HG02981 (cell line): ENCODE data around the gene SLC24A3.

Source experiments
- ATAC-seq: cut with Tn5 transposase; IDR thresholded peaks from one replicate; pipeline ENCODE4 v1.9.1; 2021; ENCODE audit warnings: mild to moderate bottlenecking, moderate library complexity; ENCODE audit not compliant: unreplicated experiment

Gene SLC24A3

DNA sequence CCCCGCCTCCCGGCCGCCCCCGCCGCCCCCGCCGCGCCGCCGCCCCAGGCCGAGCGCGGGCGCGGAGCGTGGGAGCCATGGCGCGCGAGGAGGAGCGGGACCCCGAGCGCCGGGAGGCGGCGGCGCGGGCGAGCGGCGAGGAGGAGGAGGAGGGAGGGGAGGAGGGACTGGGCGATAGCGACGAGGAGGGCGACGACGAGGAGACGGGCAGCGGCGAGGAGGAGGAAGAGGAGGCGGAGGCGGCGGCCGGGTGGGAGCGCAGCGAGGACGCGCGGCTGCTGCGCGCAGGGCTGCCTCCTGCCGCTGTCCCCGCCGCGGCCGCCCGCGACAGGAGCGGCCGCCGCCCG, at the start of gene SLC24A3:
Gene SLC24A3 (plus strand): TSS at position 174 of the 347 bp plus-strand sequence.
- ATAC-seq: peak; percentile 15

DNA sequence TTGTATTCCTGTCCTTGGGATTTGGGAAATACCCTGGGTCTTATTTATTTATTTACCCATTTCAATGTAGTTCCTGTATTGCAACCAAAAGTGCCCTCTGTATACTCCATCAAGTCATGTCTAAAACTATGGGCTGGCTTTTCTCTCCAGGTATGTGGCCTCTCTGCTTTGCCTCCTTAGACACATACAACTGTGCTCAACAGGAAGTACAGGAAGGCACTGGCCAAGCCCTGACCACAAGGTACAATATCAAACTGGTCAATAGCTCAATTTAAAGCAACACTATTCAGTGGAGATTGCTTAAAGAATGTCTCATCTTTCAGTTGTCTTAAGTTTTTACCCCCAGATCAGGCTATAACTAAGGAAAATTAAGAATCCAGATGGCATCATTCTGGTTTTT, 42.3 kb upstream of the SLC24A3 start:
- ATAC-seq: no peak

DNA sequence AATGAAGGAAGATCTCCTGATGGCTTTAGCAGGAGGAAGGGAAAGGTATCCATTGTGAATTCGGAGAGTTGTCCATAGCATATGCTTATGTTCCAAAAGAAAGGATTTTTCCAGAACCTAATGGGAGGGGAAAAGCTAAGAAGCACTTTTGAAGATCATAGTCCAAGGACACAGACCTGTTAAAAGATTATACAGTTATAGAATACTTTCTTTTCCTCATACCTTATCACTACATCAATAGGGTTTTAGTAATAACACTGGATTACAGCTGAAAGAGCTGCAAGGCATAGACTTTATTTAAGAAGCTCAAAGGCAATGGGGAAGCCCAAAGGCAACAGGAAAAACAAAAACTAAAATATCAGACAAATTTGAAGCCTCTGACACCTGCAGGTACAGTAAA, 39.8 kb upstream of the SLC24A3 start:
- ATAC-seq: no peak

DNA sequence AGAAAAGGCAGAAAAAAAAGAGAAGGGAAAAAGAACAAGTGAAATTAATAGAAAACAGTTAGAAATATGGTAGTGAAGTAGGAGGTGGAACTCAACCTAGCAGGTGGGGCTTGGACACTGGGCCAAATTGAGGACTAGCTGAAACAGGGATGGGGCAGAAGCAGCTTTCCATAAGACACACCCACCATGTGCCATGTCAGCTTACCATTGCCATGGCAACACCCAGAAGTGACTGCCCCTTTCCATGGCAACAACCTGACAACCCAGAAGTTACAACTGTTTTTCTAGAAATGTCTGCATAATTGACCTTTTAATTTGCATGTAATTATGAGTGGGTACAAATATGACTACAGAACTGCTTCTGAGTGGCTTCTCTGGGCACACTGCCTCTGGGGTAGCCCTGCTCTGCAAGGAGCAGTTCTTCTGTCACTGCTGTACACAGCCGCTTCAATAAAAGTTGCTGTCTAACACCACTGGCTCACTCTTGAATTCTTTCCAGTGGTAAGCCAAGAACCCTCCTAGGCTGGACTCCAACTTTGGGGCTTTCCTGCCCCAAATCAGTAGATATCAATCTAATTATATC, 35.9 kb upstream of the SLC24A3 start:
- ATAC-seq: no peak

DNA sequence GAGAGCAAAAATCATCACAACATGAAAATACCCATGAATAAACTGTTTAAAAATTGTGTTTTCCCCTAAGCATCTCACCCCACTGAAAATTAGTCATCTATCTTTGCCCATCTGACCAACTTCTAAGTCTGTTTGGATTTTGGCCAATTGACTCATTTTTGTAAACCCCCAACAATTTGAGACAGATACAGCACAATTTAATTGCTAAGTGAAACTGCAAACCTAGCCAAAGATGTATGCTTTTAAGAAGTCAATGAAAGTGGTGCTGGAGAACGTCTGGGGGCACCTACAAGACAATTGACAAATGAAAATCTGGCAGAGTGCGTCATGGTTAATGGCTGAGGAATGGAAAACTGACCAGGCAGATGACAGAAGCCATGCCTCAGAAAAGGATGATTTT, 30.9 kb upstream of the SLC24A3 start:
- no peak for ATAC-seq

DNA sequence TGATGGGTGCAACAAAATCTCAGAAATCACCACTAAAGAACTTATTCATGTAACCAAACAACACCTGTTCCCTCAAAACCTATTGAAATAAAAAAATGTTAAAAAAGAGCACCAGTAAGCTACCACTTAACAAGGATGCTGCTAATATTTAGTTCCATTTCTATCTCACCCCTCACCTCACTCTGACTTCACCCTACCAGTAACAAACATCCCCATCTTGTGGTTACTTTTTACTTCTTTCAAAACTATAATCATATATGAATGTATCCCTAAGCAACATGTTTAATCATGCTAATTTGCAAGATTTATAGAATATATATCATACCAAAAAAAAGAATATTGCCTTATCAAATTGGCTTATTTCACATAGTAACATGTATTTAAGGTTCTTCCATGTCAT, 27.4 kb upstream of the SLC24A3 start:
- no peak for ATAC-seq

DNA sequence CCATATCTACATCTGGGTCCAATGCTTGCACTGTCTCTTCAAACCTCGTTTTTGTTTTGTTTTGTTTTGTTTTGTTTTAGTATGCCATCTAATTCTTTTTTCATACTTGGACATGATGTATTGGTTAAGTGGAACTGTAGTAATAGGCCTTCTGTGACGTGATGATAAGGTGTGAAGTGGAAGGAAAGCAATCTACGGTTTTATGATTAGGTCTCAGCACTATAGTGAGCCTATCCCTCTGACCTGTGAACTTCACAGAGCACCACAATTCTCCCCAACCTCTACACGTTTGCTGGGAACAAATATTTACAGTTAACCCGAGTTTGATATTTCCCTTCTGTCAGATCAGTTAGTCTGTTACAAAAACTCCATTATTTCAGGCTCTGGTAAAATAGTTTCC, 19.1 kb upstream of the SLC24A3 start:
- ATAC-seq: no peak

DNA sequence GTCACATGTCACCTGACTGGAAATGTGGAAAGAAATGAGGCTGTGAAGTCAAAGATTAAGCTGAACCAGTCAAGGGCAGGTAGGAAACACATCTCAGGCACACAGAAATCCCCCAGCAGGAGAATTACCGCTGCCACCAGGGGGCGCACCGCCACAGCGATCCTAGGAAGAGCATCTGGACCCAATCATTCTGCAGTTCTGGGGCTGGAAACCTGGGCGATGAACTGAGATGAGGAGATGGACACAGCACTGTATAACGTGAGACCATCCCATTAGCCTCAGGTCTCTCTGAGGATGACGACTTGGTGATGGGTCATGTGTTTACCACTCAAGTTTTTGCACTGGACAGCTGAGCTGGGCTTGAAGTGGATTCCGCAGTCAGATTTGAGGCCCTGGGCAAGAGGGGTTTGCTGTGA, 6.5 kb upstream of the SLC24A3 start:
- ATAC-seq: no peak

DNA sequence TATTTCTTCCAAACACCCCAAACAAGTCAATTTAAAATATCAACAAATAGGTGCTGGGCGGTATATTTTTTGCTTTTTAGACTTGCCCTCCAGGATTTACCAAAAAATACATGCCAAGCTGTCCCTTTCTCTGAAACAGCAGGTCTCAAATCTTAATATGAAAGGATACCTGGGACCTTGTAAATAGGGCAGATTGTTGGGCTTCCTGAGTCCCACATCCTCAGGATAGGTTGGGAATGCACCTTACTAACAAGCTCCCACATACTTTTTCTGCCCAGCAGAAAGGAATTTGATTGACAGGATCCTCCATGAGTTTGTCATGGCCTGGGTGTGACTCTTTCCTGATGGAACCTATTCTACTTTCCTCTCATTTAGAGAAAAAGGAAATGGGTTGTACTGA, 4.9 kb upstream of the SLC24A3 start:
- no peak for ATAC-seq

DNA sequence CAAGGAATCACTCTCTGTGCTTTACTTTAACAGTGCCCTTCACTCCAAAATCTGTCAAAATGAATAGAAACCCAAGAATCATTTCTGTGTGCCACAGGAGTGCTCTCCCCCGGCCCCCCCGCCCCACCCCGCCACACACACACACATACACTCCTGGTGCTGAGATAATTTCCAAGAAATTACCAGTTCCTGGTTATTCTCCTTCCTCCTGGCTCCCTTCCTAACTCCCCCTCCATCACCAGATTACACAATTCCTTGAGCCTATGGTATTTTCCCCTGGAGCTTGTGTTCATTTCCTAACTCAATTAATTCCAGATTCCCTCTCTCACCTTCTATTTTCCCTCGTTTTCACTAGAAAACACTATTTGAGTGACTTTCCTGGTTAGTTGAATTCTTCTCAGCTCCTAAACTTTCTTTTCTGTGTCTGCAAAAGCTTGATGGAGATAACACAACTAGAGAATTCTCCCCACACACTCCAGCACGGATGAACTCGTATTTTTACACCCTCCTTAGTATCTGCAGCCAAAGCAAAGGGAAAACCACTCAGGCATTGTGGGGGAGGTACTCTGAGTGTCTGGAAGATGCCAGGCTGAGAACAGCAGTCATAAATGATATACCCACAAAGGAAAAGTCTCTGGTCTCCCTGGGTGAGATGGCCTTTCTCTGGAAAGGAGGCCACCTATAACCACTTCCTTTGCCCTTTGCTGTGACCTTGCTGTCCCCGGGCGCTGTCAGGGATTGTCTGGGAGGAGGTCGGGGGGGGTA, 1.9 kb upstream of the SLC24A3 start:
- ATAC-seq: no peak

DNA sequence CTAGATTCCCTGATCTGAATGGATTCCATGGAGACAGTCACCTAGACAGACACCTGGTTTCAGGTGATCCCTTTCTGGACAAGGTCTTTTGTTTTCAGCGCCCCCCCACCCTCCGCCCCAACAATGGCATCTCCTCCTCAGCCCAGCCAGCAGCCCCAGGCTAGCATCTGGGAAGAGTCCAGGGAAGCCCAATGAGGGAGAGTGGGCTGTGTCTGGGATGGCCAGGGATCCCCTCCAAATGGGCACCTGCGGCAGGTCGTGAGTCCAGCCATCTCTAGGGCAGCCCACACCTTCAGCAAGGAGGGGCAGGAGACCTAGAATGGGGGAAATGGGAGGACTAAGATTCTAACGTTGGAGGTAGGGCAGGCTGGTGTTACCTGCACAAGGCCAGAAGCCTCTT, 1.2 kb upstream of the SLC24A3 start:
- no peak for ATAC-seq

DNA sequence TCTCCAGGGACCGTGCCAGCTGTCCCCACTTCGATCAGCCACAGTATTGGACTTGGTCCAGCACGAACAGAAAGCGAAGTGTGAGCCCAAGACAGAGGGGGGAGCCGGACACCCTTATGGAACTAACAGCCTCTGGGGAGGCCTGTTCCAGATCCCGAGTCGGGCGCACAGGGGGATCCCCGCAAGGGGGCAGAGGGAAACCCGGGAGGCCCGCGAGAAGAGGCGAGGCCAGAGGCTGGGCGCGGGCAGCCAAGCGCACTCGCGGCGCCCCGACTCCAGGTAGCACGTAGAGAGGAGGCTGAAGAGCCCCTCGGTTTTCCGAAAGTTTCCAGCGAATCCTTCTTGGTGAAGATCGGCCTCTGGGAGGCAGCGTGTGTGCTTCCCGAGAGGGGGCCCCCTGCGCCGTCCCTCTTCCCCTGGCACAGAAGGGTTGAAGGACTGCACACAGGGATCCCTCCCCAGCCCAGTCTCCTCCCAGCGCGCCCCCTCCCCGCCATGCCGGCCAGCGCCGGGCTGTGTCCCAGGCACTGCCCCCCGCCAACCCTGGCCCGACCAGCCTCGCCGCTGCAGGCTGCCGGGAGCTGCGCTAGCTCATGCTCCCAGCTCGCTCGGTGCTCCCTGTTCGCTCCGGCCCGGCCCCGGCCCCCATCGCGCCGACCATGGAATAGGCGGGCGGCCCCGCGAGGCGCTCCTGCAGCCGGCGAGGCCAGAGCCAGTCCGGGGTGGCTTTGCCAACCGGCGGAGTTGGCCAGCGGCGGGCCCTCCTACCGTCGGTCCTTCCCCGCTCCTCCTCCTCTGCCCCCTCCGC, 577 bp upstream of the SLC24A3 start:
- ATAC-seq: no peak

DNA sequence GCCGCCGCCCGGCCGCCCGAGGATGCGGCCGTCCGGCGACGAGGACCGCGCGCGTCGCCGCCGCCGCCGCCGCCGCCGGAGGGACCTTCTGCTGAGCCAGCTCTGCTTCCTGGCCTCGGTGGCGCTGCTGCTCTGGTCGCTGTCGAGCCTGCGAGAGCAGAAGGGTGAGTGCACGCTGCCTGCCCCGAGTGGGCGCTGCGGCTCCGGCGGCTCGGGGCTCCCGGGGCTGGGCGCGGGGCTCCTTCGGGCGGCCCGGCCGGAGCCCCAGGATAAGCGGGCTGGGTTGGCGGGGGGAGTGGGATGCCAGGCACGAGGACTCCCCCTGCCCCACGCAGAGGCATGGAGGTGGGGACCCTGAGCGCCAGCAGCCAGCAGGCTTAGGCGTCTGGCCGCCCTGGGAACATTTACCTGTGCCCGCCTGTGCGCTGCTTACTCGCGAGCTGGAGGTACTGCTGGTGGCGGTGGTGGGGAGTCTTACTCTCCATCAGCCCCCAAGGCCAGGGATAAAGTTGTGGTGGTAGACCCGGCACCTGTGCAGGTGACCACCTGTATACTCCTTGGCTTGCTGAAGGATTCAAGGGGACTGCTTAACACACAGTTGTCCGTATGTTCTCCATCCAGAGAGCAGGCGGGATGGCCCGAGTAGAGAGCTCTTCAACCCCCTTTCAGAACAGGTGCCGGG, 520 bp downstream of the SLC24A3 start:
- peak; percentile 66 for ATAC-seq

DNA sequence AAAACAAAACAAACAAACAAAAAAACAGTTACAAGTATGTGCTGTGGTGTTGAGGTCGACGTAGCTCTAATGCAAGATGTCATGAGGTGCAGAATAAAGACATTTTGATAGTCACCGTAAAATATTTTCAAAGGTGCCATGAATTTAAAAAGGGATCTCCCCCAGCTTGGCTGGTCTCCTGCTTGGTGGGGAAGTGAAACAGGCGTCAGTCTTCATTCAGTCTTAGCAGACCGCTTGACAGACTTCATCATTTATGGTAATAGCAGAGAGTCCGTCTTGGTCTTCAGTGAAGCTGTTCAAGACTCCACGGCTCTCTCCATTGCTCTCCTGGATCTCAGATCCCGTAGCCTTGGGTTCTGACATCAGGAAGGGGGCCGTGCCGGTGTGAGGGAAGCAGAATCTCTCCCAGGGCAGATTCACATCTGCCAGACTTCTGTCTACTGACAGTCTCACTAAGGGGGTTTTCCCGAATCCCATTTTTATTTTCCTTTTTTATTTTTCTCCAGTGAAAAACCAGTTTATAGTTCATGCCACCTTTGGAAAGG, 1.6 kb downstream of the SLC24A3 start:
- ATAC-seq: no peak

DNA sequence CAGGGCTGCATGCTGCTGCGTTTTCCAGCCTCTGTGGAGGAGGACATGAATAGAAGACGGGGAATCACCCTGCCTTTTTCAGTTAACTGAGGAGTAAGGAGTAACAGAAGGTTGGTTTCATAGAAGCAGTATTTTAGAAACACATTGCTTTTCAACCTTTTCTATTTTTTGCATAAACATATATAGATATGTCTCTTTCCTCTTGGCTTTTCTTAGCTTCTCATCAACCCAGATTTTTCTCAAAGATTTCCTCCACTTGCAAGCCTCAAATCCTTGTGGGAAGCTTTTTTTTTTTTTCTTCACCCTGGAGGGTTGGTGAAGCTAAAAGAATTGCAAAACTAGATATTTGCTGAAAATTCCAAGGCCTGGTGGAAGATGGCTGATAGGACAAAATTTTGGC, 6.0 kb downstream of the SLC24A3 start:
- ATAC-seq: no peak

DNA sequence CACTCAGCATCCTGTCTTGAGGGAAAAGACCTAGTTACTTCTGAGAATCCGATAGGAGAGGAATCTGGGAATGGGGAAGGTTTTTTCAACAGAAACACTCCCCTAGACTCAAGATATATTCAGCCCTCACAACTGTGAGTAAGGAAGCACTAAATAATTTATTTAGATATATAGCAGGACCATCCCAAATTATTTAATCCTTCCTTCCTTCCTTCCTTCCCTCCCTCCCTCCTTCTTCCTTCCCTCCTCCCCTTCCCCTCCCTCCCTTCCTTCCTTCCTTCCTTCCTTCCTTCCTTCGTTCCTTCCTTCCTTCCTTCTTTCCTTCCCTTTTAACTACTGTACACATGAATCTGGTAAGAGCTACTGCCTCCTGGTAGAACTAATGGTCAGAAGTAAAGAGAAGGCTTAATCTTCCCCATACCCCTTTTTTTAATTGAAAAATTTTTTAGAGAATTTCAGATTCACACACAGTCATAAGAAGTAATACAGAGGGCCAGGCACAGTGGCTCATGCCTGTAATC, 10.1 kb downstream of the SLC24A3 start:
- no peak for ATAC-seq

DNA sequence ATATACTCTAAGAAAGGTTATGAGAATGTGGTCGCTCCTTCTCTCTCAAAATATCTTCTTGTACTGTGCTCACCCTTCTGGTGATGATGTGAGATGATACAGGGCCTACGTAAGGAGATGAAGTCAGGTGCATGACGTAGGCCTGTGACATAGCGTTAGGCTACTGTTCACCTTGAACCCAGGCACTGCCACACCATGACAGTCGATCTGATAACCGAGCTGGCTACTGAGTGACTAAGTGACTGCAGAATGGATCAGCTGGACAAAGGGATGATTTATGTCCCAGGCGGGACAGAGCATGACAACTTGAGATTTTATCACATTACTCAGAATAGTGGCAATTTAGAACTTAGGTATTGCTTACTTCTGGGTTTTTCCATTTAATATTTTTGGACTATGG, 11.2 kb downstream of the SLC24A3 start:
- ATAC-seq: no peak

DNA sequence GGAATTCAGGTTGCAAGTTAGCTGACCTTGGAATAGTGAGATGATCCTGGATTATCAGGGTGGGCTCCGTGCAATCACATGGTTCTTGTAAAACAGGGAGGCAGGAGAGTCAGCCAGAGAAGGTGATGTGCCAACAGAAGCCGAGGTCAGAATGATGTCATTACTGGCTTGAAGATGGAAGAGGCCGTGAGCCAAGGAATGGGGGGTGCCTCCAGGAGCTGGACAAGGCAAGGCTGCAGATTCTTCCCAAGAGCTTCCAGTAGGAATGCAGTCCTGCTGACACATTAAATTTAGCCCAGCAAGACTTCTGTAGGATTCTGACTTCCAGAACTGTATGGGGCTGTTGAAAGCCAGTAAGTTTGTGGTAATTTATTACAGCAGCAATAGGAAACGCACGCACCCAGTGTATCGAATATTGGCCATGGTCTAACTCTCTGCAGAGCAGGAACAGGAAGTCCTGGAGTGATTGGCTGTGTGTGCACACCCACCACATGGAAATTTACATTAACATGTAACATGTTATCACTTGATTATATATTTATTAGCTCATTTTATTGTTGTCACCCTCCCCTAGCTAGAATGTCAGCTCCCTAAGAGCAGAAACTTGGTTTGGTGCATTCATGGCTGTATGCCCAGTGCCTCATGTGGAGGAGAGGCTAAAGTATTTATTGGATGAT, 19.1 kb downstream of the SLC24A3 start:
- no peak for ATAC-seq

DNA sequence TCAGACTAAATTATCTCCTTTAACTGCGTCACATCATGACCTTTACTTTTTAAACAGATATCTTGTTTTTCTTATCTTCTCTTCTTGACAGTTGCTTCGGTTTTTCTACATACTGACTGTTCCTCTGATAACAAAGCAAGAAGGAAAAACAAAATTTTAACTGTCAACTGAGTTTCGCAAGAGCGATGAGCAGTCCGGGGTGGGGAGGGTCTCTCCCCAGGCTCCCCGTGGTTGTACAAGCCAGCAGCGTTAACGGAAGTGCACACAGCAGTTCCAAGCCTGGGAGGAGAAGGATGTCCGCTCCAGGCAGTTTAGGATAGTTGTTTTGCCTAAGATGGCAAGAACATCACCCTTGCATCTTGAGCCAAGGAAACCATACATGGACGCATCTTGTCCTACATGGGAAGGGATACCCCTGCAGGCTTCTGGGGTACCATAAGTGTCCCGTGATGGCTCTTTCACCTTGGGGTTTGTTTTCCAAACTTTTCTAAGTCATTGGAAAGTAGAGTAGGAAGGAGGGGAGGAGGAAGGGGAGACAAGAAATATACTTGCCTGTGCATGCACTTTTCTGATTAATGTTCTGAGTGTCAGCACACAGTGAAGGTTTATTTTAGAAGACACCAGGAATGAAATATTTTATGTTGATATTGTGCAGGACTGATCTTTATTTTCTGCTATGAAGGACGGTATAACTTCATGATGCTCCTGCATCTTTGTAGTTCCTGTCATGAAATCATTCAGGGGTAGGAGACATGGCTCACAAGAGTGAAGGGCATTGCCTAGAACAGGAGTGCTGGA, 20.8 kb downstream of the SLC24A3 start:
- no peak for ATAC-seq
